Keratinocyte (primary cell): ENCODE data around the gene DGKD. TPM values are rescaled to one million over a fixed set of nuclear protein-coding genes. Genes with fewer than 3 reads are reported as not detected.

Experiments used
- DNase-seq: peaks from one replicate; pipeline ENCODE4 v3.0.0-alpha.2; 2011; ENCODE audit warnings: low read depth, missing footprints, low spot score
- FAIRE-seq: peaks from 2 replicates; lab custom pipeline; 2011; peaks lifted over from hg19 to GRCh38; lab: Jason Lieb, UNC
- H2AFZ ChIP-seq: 2 replicates; pipeline ENCODE4 v1.6.0; 2012; ENCODE audit warnings: low read length, control low read depth, inconsistent platforms; ENCODE audit not compliant: control insufficient read depth
- H3K27ac ChIP-seq: 2 replicates; pipeline ENCODE4 v1.5.1; 2011; ENCODE audit warnings: low read length; ENCODE audit not compliant: control insufficient read depth, insufficient read depth
- H3K27me3 ChIP-seq: 3 replicates; pipeline ENCODE4 v1.6.0; 2011; ENCODE audit warnings: low read length; ENCODE audit not compliant: control insufficient read depth, insufficient read depth; ENCODE audit errors: extremely low read depth
- H3K36me3 ChIP-seq, 2 experiments: 2 replicates in 1 of 2; 3 replicates in 1 of 2; pipeline ENCODE4 v1.5.1; 2011; ENCODE audit warnings: low read length in 2 of 2, mild to moderate bottlenecking in 1 of 2; ENCODE audit not compliant: control insufficient read depth in 2 of 2, insufficient read depth in 2 of 2; ENCODE audit errors: extremely low read depth in 1 of 2
- H3K4me1 ChIP-seq: 3 replicates; pipeline ENCODE4 v1.5.1; 2011; ENCODE audit warnings: low read length; ENCODE audit not compliant: control insufficient read depth, insufficient read depth; ENCODE audit errors: extremely low read depth
- H3K4me2 ChIP-seq: 3 replicates; pipeline ENCODE4 v1.6.0; 2011; ENCODE audit warnings: low read depth, low read length; ENCODE audit not compliant: control insufficient read depth, insufficient read depth; ENCODE audit errors: extremely low read depth
- H3K4me3 ChIP-seq, 3 experiments: fragments of 200-600 bp in 1 of 3; sonication (generic) in 1 of 3; 2 replicates in 2 of 3; 3 replicates in 1 of 3; pipeline ENCODE4 v1.5.1; 2011 to 2016; ENCODE audit warnings: low read length in 3 of 3, mild to moderate bottlenecking in 3 of 3, control low read depth in 2 of 3, inconsistent platforms in 1 of 3, low read depth in 1 of 3, mixed read lengths in 1 of 3, mixed run types in 1 of 3, moderate library complexity in 1 of 3; ENCODE audit not compliant: control insufficient read depth in 2 of 3, insufficient read depth in 2 of 3; ENCODE audit errors: extremely low read depth in 1 of 3
- H3K79me2 ChIP-seq: 2 replicates; pipeline ENCODE4 v1.6.0; 2012; ENCODE audit warnings: low read length; ENCODE audit not compliant: control insufficient read depth, insufficient read depth
- H3K9ac ChIP-seq: 3 replicates; pipeline ENCODE4 v1.6.0; 2011; ENCODE audit warnings: low read length; ENCODE audit not compliant: control insufficient read depth, insufficient read depth; ENCODE audit errors: extremely low read depth
- H3K9me1 ChIP-seq: 3 replicates; pipeline ENCODE4 v1.6.0; 2011; ENCODE audit warnings: low read length; ENCODE audit not compliant: control insufficient read depth, insufficient read depth; ENCODE audit errors: extremely low read depth
- H3K9me3 ChIP-seq: 2 replicates; pipeline ENCODE4 v1.5.1; 2012; ENCODE audit warnings: low read depth, low read length; ENCODE audit not compliant: control insufficient read depth
- H4K20me1 ChIP-seq: 3 replicates; pipeline ENCODE4 v1.6.0; 2011; ENCODE audit warnings: low read length; ENCODE audit not compliant: control insufficient read depth, insufficient read depth; ENCODE audit errors: extremely low read depth
- EZH2 ChIP-seq: IDR thresholded peaks from one replicate; pipeline ENCODE4 v1.6.1; 2012; ENCODE audit warnings: inconsistent platforms, mild to moderate bottlenecking, low read length, moderate library complexity
- dilution Hi-C: fragments of 300-500 bp; cut with MboI; formaldehyde crosslinking; loops from one replicate; pipeline ENCODE4 v1.7.0; 2020; ENCODE audit warnings: low sequenced_read_pairs; ENCODE audit not compliant: extremely low pct_ligation_motif_present
- polyA plus RNA-seq, 5 experiments: library from polyadenylated mRNA; depleted of rRNA in 3 of 5; stranded (reverse) in 3 of 5; stranded (forward) in 1 of 5; unstranded in 1 of 5; fragments of >200 nt; gene quantifications; 1 replicate in 1 of 5; 2 replicates in 3 of 5; 3 replicates in 1 of 5; pipeline versions ENCODE4 v1.2.1 to v1.2.3, GENCODE V29; 2011 to 2012; ENCODE audit warnings: missing spikeins in 2 of 5, low read depth in 1 of 5, low replicate concordance in 1 of 5
- TF ChIP-seq, protein P1 (sequence below), 3 experiments: IDR thresholded peaks in 1 of 3; conservative IDR thresholded peaks in 1 of 3; optimal IDR thresholded peaks in 1 of 3; 2 replicates in 2 of 3; 3 replicates in 1 of 3; pipeline versions ENCODE3 to v1.5.1; 2011; ENCODE audit warnings: low read length in 3 of 3, mild to moderate bottlenecking in 3 of 3, moderate library complexity in 2 of 3, control low read depth in 1 of 3, inconsistent platforms in 1 of 3; ENCODE audit not compliant: insufficient read depth in 2 of 3; ENCODE audit errors: extremely low read depth in 1 of 3

The DGKD gene
- polyA plus RNA-seq, 1 donor (not counting 4 experiments of a cell fraction or from before 2014, with no cell fraction given), result 6.1 TPM

DNA sequence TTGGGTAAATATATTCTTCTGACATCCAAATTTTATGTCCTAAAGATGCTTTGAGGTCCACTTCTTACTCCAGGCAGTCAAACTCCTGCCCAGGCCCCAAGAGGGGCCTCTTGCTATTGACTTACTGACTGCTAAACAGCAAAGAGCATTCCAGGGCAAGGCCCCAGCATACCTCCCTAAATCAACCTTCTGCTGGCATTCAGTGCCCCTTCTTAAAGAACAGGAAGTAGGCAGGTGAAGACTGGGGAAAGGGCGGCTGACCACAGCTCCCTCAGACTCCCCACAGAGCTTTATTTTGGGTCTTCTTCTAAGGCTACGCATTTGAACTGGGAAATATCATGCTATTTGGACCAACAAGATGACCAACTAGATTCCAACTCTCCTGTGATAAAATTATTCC lies 143.4 kb downstream of the DGKD start:
- dilution Hi-C loops, result no loop called here
- H3K36me3 ChIP-seq, result peaks cover 6 to 14% of the 10 kb centered on the region in 2 experiments

DNA sequence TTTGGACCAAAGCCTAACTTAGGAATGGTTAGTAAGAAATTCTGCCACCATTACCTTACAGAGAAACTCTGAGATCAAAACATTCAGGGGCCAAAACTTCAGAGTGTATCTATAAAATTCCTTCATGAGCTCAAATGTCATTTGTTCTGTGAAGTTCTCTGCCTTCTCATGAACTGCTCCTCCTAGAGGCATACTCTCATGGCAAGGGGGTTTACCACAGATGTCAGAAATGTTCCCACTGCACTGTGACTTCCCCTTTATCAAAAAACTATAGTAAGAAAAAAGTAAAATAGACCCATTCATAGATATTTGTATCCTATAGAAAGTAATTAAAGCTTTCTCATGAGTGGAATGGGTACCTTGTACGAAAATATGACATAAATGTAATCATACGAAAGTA lies 143.8 kb downstream of the DGKD start:
- H3K79me2 ChIP-seq, result no peaks in the 10 kb centered on the region
- H2AFZ ChIP-seq, result no peak overlapping the region
- H3K9ac ChIP-seq, result no peak overlapping the region
- H3K9me3 ChIP-seq, result peaks cover 3% of the 10 kb centered on the region
- H3K27me3 ChIP-seq, result no peaks in the 10 kb centered on the region
- no peak for FAIRE-seq
- TF ChIP-seq EZH2, result no peak
- TF ChIP-seq, protein P1, sequence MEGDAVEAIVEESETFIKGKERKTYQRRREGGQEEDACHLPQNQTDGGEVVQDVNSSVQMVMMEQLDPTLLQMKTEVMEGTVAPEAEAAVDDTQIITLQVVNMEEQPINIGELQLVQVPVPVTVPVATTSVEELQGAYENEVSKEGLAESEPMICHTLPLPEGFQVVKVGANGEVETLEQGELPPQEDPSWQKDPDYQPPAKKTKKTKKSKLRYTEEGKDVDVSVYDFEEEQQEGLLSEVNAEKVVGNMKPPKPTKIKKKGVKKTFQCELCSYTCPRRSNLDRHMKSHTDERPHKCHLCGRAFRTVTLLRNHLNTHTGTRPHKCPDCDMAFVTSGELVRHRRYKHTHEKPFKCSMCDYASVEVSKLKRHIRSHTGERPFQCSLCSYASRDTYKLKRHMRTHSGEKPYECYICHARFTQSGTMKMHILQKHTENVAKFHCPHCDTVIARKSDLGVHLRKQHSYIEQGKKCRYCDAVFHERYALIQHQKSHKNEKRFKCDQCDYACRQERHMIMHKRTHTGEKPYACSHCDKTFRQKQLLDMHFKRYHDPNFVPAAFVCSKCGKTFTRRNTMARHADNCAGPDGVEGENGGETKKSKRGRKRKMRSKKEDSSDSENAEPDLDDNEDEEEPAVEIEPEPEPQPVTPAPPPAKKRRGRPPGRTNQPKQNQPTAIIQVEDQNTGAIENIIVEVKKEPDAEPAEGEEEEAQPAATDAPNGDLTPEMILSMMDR (optimal IDR thresholded peaks at IDR 0.05 in 1 of 3, IDR thresholded peaks at IDR 0.05 in 1 of 3, conservative IDR thresholded peaks at IDR 0.05 in 1 of 3; ENCODE audit: extremely low read depth in 1 of 3, insufficient read depth in 2 of 3, low read length in 3 of 3), result no peak
- H3K4me3 ChIP-seq, result no peak overlapping the region
- H3K27ac ChIP-seq, result no peak overlapping the region
- no peak for DNase-seq
- H3K4me1 ChIP-seq, result peaks cover 20% of the 10 kb centered on the region
- H3K4me2 ChIP-seq, result no peak overlapping the region
- no peaks in the 10 kb centered on the region for H3K9me1 ChIP-seq
- dilution Hi-C loops, result no loop called here
- H3K36me3 ChIP-seq, result peaks cover 6 to 14% of the 10 kb centered on the region in 2 experiments
- no peaks in the 10 kb centered on the region for H4K20me1 ChIP-seq

More for the DNA sequence above, 143.4 kb downstream of the DGKD start:
- DNase-seq (no peak), FAIRE-seq (no peak)
- Histone ChIP-seq H4K20me1 (no peaks in the 10 kb centered on the region), H2AFZ (no peak overlapping the region), H3K9ac (no peak overlapping the region), H3K9me3 (peaks cover 3% of the 10 kb centered on the region), H3K27me3 (no peaks in the 10 kb centered on the region), H3K4me3 (no peak overlapping the region), H3K4me2 (no peak overlapping the region), H3K79me2 (no peaks in the 10 kb centered on the region), H3K9me1 (no peaks in the 10 kb centered on the region), H3K4me1 (peaks cover 23% of the 10 kb centered on the region), H3K27ac (no peak overlapping the region)
- TF ChIP-seq, protein P1 (optimal IDR thresholded peaks at IDR 0.05 in 1 of 3, IDR thresholded peaks at IDR 0.05 in 1 of 3, conservative IDR thresholded peaks at IDR 0.05 in 1 of 3; ENCODE audit: extremely low read depth in 1 of 3, insufficient read depth in 2 of 3, low read length in 3 of 3), result no peak
- TF ChIP-seq EZH2, result no peak
